ENCODE results near the gene BRINP3.
"Not testable (repeated sequence)": the region's sequence is repeated elsewhere in the genome, so short reads cannot be mapped to it uniquely, and the experiment has no call there.

Gene BRINP3

GRCh38 chr1:190179817-190180216 lies 297.8 kb downstream of the BRINP3 start:
- no peak for DNase-seq (ENCODE audit: low read depth in 2 of 2)

GRCh38 chr1:190178827-190179226 lies 298.8 kb downstream of the BRINP3 start:
- DNase-seq (ENCODE audit: low read depth in 2 of 2), result no peak

GRCh38 chr1:190177555-190177954 lies 300.1 kb downstream of the BRINP3 start:
- no peak for DNase-seq (ENCODE audit: low read depth in 2 of 2)

GRCh38 chr1:190176776-190177175 lies 300.9 kb downstream of the BRINP3 start:
- no peak for DNase-seq (ENCODE audit: low read depth in 2 of 2)

GRCh38 chr1:190175320-190175719 lies 302.3 kb downstream of the BRINP3 start:
- no peak for DNase-seq (ENCODE audit: low read depth in 2 of 2)

- DNase-seq (ENCODE audit: low read depth in 2 of 2), result no peak
Observed at GRCh38 chr1:190172651-190173430, 304.8 kb downstream of the BRINP3 start.

- no peak for DNase-seq (ENCODE audit: low read depth in 2 of 2)
Observed at GRCh38 chr1:190170321-190170720, 307.3 kb downstream of the BRINP3 start.

- DNase-seq (ENCODE audit: low read depth in 2 of 2), result no peak
Observed at GRCh38 chr1:190169311-190170067, 308.2 kb downstream of the BRINP3 start.

- no peak for DNase-seq (ENCODE audit: low read depth in 2 of 2)
Observed at GRCh38 chr1:190168893-190169280, 308.8 kb downstream of the BRINP3 start.

- DNase-seq (ENCODE audit: low read depth in 2 of 2), result no peak
Observed at GRCh38 chr1:190168116-190168892, 309.4 kb downstream of the BRINP3 start.

GRCh38 chr1:190159146-190159545 lies 318.5 kb downstream of the BRINP3 start:
- DNase-seq (ENCODE audit: low read depth in 2 of 2), result no peak

GRCh38 chr1:190154744-190155143 lies 322.9 kb downstream of the BRINP3 start:
- no peak for DNase-seq (ENCODE audit: low read depth in 2 of 2)

- DNase-seq (ENCODE audit: low read depth in 2 of 2), result no peak
Observed at GRCh38 chr1:190147616-190148015, 330.0 kb downstream of the BRINP3 start.

GRCh38 chr1:190144650-190145049 lies 333.0 kb downstream of the BRINP3 start:
- no peak for DNase-seq (ENCODE audit: low read depth in 2 of 2)

- no peak for DNase-seq (ENCODE audit: low read depth in 2 of 2)
Observed at GRCh38 chr1:190140644-190141043, 337.0 kb downstream of the BRINP3 start.

- no peak for DNase-seq (ENCODE audit: low read depth in 2 of 2)
Observed at GRCh38 chr1:190138702-190139101, 339.0 kb downstream of the BRINP3 start.

GRCh38 chr1:190138266-190138665 lies 339.4 kb downstream of the BRINP3 start:
- DNase-seq (ENCODE audit: low read depth in 2 of 2), result no peak

- DNase-seq (ENCODE audit: low read depth in 2 of 2), result no peak
Observed at GRCh38 chr1:190129366-190129765, 348.3 kb downstream of the BRINP3 start.

GRCh38 chr1:190126728-190127127 lies 350.9 kb downstream of the BRINP3 start:
- no peak for DNase-seq (ENCODE audit: low read depth in 2 of 2)

GRCh38 chr1:190124068-190124467 lies 353.6 kb downstream of the BRINP3 start:
- DNase-seq (ENCODE audit: low read depth in 2 of 2), result no peak

- not testable (repeated sequence) for DNase-seq (ENCODE audit: low read depth in 2 of 2)
Observed at GRCh38 chr1:190120564-190120963, 357.1 kb downstream of the BRINP3 start.

GRCh38 chr1:190119683-190120082 lies 358.0 kb downstream of the BRINP3 start:
- no peak for DNase-seq (ENCODE audit: low read depth in 2 of 2)

All from stimulated activated CD8-positive, alpha-beta memory T cell treated with anti-CD3 and anti-CD28 coated beads, Interleukin-2, amount 100 ng/mL, for 1 hour (primary cell).